GM23248 (cell line): Measurements from ENCODE around the gene CLCNKA.

ENCODE experiments used
- EZH2 ChIP-seq: fragments of 200-600 bp; sonication (generic); IDR thresholded peaks from 2 replicates; pipeline ENCODE4 v1.6.1; 2018; ENCODE audit warnings: antibody characterized with exemption, mild to moderate bottlenecking; ENCODE audit not compliant: insufficient read depth, poor library complexity, severe bottlenecking
- EZH2phosphoT487 ChIP-seq: fragments of 200-600 bp; sonication (generic); IDR thresholded peaks from 2 replicates; pipeline ENCODE4 v1.6.1; 2018; ENCODE audit warnings: antibody characterized with exemption, moderate library complexity, mild to moderate bottlenecking, low read depth; ENCODE audit not compliant: insufficient read depth

DNA sequence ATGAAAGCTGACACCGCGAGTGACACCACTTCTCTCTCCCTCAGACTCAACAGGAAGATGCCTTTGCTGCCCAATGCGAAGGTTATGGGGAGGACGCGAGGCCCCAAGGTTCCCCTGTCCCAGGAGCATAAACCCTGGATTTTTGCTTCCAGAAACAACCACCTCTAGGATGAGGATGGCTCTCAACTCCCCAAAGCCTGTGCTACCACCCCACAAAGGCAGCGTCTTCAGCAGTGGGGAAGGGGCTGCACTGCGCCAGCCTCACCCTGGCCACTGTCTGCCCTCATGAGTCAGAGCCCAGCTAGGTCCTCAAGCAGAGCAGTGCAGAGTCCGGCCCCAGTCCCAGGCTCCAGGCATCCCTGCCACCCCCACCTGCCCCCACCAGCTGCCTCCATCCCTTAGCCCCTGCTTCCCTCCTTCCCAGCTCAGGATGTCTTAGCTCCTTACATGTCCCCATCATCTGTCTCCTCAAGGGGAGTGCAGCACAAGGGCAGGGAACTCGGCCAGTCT, 24.7 kb upstream of the CLCNKA start:
- TF ChIP-seq EZH2phosphoT487: no peak
- no peak for TF ChIP-seq EZH2
